ENCODE results near the gene PTBP3. TPM values are rescaled to one million over a fixed set of nuclear protein-coding genes. Genes with fewer than 3 reads are reported as not detected.

PTBP3 gene
- total RNA-seq, 1 experiment from 2014 or later = 57.1 TPM

DNA sequence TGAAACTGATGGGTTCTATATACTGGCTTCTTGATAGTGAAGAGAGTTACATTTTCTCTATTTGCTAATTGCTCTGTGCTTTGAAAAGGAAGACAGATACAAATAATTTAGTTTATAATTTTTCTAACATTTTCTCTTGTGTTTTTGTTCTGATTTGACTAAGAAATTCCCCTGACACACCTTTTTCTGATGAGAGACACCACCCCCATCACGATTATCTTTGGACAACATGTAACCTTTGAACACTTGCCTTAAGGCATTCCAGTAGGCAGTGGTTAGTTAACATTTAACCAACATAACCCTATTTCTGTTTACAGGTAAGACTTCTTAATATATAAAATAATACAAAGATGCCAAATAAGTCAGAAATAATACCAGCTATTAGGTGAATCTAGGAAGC is 4.1 kb upstream of the PTBP3 start:
- CTCF ChIA-PET = no interaction called here
- no TSS peak for BruUV-seq (replicated peaks)
- no peaks in the 10 kb centered on the region for H3K27me3 ChIP-seq (replicated peaks; ENCODE audit: insufficient read depth, low read depth, low read length, poor library complexity)
- no peaks in the 10 kb centered on the region for H3K4me1 ChIP-seq (ENCODE audit: insufficient read depth, low read length, poor library complexity, severe bottlenecking)
- TF ChIP-seq, protein P1, sequence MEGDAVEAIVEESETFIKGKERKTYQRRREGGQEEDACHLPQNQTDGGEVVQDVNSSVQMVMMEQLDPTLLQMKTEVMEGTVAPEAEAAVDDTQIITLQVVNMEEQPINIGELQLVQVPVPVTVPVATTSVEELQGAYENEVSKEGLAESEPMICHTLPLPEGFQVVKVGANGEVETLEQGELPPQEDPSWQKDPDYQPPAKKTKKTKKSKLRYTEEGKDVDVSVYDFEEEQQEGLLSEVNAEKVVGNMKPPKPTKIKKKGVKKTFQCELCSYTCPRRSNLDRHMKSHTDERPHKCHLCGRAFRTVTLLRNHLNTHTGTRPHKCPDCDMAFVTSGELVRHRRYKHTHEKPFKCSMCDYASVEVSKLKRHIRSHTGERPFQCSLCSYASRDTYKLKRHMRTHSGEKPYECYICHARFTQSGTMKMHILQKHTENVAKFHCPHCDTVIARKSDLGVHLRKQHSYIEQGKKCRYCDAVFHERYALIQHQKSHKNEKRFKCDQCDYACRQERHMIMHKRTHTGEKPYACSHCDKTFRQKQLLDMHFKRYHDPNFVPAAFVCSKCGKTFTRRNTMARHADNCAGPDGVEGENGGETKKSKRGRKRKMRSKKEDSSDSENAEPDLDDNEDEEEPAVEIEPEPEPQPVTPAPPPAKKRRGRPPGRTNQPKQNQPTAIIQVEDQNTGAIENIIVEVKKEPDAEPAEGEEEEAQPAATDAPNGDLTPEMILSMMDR (conservative IDR thresholded peaks at IDR 0.05; ENCODE audit: low read depth, low read length) = no peak
- TF ChIP-seq EZH2 (IDR thresholded peaks at IDR 0.05; ENCODE audit: borderline replicate concordance, low read depth, low read length, poor library complexity, severe bottlenecking) = no peak
- no peak overlapping the region for H3K27ac ChIP-seq (ENCODE audit: low read depth, low read length, poor library complexity, severe bottlenecking)
- DNase-seq (ENCODE audit: low spot score) = no peak
- intact Hi-C loops (cut with micrococcal nuclease; ENCODE audit: unreplicated experiment) = no loop called here
- no peak overlapping the region for H3K4me3 ChIP-seq (ENCODE audit: low read depth, low read length, poor library complexity, severe bottlenecking)
- no peaks in the 10 kb centered on the region for H3K9me3 ChIP-seq (ENCODE audit: low read depth, low read length, poor library complexity, severe bottlenecking)
- H3K36me3 ChIP-seq (ENCODE audit: insufficient read depth, low read length, poor library complexity, severe bottlenecking) = no peaks in the 10 kb centered on the region
- POLR2A ChIA-PET (ENCODE audit: low non-redundant PET) = no interaction called here

DNA sequence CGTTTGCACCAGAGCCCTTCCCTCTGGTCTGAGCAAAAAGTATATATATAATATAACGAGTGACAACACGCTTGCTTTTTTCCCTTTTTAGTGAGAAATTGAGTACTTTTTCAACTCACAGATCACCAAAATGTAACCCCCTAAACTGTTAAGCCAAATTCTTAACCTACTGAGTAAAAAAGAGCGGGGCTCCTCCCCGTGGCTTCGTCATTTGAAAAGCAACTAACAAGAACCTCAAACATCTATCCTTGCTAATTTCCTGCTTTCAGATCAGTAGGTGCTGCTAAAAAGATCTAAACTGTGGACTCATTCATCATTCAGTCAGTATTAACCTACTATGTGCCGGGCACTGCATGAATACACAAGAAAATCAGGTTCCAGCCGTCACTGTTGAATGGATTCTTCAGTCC is 1.0 kb upstream of the PTBP3 start:
- Histone ChIP-seq H3K4me3 (ENCODE audit: low read depth, low read length, poor library complexity, severe bottlenecking) (peak overlapping the region; percentile 92), H3K4me1 (ENCODE audit: insufficient read depth, low read length, poor library complexity, severe bottlenecking) (peaks cover 7% of the 10 kb centered on the region), H3K9me3 (ENCODE audit: low read depth, low read length, poor library complexity, severe bottlenecking) (no peaks in the 10 kb centered on the region), H3K36me3 (ENCODE audit: insufficient read depth, low read length, poor library complexity, severe bottlenecking) (no peaks in the 10 kb centered on the region), H3K27me3 (replicated peaks; ENCODE audit: insufficient read depth, low read depth, low read length, poor library complexity) (no peaks in the 10 kb centered on the region), H3K27ac (ENCODE audit: low read depth, low read length, poor library complexity, severe bottlenecking) (peak overlapping the region; percentile 83)
- DNase-seq (ENCODE audit: low spot score) = no peak
- BruUV-seq (replicated peaks) = no TSS peak
- TF ChIP-seq, protein P1 (conservative IDR thresholded peaks at IDR 0.05; ENCODE audit: low read depth, low read length) = no peak
- no peak for TF ChIP-seq EZH2 (IDR thresholded peaks at IDR 0.05; ENCODE audit: borderline replicate concordance, low read depth, low read length, poor library complexity, severe bottlenecking)
- POLR2A ChIA-PET (ENCODE audit: low non-redundant PET) = interaction anchor here (1.4 kb wide), 1 partner anchor 15 kb away, joined by 10 read pairs; no protein-coding TSS in a partner anchor
- intact Hi-C loops (cut with micrococcal nuclease; ENCODE audit: unreplicated experiment) = loop anchor here (5.0 kb wide), 3 partner anchors 43 to 222 kb away; no protein-coding TSS in a partner anchor
- CTCF ChIA-PET = interaction anchor here (0.6 to 1.4 kb wide), 9 partner anchors 29 to 367 kb away, joined by 3 to 14 read pairs (median 9); no protein-coding TSS in a partner anchor

DNA sequence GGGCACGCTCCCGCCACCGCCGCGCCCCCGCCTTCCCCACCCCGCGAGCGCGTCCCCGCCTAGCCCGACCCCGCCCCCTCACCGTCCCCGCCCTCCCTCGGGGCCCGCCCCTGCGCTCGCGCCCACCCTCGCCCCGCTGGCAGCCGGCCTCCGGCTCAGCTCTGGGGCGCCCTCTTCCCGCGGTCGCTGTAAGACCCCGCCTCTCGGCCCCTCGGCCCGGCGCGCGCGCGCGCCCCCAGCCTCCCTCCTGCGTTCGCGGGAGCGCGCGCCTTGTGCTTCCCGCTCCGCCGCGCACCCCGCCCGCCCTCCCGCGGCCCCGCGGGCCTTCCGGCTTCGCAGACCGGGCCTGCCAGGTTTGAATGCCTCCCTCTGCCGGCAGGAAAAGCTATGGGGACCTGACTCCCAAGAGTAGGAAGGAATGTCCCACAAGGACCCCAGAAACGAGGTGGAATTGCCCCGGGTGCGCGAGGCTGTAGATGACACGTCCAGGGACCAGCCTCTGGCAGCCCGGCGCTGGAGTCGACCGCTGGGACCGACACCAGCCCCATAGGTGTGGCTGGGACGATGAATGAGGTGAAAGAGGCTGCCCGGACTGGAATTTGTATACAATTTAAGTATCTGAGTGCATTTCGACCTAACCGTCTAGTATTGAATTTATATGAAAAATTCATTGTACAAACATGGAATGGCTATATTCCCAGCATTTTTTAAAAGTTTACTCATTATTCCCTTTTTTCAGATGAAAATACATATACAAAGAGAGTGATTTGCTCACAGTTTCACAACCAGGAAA is 416 bp upstream of the PTBP3 start:
- BruUV-seq (replicated peaks) = TSS peak; percentile 75
- TF ChIP-seq, protein P1 (conservative IDR thresholded peaks at IDR 0.05; ENCODE audit: low read depth, low read length) = peak; percentile 58
- TF ChIP-seq EZH2 (IDR thresholded peaks at IDR 0.05; ENCODE audit: borderline replicate concordance, low read depth, low read length, poor library complexity, severe bottlenecking) = no peak

More for the DNA sequence above, 416 bp upstream of the PTBP3 start:
- H3K36me3 ChIP-seq (ENCODE audit: insufficient read depth, low read length, poor library complexity, severe bottlenecking) = no peaks in the 10 kb centered on the region
- H3K4me1 ChIP-seq (ENCODE audit: insufficient read depth, low read length, poor library complexity, severe bottlenecking) = peaks cover 7% of the 10 kb centered on the region
- intact Hi-C loops (cut with micrococcal nuclease; ENCODE audit: unreplicated experiment) = loop anchor here (1.0 to 5.0 kb wide), 5 partner anchors 43 to 237 kb away; no protein-coding TSS in a partner anchor
- ChIA-PET POLR2A (ENCODE audit: low non-redundant PET) (interaction anchor here (0.5 to 1.4 kb wide), 2 partner anchors 15 to 869 kb away, joined by 3 to 10 read pairs; no protein-coding TSS in a partner anchor), CTCF (interaction anchor here (0.6 to 1.4 kb wide), 13 partner anchors 15 to 366 kb away, joined by 3 to 14 read pairs (median 4); no protein-coding TSS in a partner anchor)
- no peaks in the 10 kb centered on the region for H3K9me3 ChIP-seq (ENCODE audit: low read depth, low read length, poor library complexity, severe bottlenecking)
- peak; percentile 98 for DNase-seq (ENCODE audit: low spot score)
- no peaks in the 10 kb centered on the region for H3K27me3 ChIP-seq (replicated peaks; ENCODE audit: insufficient read depth, low read depth, low read length, poor library complexity)
- H3K4me3 ChIP-seq (ENCODE audit: low read depth, low read length, poor library complexity, severe bottlenecking) = peak overlapping the region; percentile 92
- peak overlapping the region; percentile 85 for H3K27ac ChIP-seq (ENCODE audit: low read depth, low read length, poor library complexity, severe bottlenecking)
